GM20000 (cell line): ENCODE data around the gene GNG2.

Experiments used
- DNase-seq: peaks from one replicate; pipeline ENCODE4 v3.0.0; 2012; ENCODE audit warnings: low spot score
- CTCF ChIP-seq: IDR thresholded peaks from 2 replicates; pipeline ENCODE4 v1.5.1; 2012; ENCODE audit warnings: mild to moderate bottlenecking, control low read depth; ENCODE audit errors: extremely low read depth, missing control alignments

Gene GNG2

DNA sequence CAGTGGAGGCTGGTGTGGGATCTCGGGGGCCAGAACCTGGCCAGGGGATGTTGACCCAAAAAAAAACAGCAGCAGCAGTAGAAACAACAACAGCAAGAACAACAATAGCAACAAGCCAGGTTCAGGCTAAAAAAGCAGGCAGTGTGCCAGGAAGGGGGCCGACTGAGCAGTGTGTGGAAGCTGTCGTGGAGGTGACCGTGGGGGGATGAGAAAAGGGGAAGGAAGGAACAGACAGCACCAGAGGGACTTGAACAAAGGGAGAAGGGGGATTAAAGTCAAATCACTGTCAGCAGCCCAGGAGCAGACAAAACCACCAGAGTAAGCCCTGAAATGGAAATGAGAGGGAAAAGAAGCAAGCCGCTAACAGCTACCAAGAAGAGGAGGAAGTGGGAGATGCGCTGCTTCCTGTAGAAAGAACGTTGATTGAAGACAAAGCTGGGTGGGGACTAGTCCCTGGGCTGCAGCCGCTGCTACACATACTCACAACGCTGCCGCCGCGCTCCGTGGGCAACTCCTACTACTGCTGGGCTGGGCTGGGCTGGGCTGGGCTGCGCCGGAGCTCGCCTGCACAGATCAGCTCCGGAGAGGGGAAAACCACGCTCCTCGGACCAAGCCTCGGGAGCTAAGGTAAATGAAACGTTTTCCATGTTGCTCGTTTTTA is at the start of gene GNG2:
GNG2 (plus strand) TSS at position 449 of the 661 bp plus-strand sequence. CDS start 90,067 bp downstream, outside the sequence.
- DNase-seq, result peak; percentile 65
- no peak for TF ChIP-seq CTCF

DNA sequence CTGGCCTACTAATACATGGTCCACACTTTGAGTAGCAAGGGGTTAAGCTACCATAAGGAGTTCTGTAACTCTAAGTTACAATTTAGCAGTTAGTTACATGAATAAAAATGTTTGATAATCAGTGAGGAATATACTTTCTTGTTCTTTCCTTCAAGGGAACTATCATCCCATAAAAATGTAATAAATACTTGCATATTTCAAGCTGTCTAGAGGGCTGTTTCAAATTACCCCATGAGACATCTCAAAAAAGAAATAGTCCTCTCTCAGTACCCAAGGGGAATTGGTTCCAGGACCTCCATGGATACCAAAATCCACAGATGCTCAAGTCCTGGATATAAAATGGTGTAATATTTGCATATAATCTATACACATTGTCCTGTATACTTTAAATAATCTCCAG is 48.7 kb upstream of the GNG2 start:
- no peak for DNase-seq
- TF ChIP-seq CTCF, result no peak

GRCh38 chr14:51816031-51816430 is 44.4 kb upstream of the GNG2 start:
- TF ChIP-seq CTCF, result no peak
- no peak for DNase-seq

DNA sequence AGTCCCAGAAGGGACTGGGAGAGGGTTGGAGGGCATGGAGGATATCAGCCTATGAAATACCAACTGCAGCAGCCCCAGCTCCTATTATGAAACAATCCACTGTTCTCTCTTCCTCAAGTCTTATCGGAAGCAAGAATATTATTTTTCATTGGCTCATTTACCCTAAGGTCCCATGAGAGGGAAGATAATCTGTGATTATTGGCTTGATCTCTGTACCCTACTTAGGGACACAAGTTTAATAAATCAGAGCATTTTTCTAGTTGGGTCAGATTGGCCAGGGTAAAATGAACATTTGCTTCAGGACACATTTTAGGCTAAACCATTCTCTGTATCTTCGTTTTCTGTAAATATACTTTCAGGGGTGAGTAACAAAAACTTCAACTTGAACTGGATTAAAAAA is 43.1 kb upstream of the GNG2 start:
- TF ChIP-seq CTCF, result no peak

DNA sequence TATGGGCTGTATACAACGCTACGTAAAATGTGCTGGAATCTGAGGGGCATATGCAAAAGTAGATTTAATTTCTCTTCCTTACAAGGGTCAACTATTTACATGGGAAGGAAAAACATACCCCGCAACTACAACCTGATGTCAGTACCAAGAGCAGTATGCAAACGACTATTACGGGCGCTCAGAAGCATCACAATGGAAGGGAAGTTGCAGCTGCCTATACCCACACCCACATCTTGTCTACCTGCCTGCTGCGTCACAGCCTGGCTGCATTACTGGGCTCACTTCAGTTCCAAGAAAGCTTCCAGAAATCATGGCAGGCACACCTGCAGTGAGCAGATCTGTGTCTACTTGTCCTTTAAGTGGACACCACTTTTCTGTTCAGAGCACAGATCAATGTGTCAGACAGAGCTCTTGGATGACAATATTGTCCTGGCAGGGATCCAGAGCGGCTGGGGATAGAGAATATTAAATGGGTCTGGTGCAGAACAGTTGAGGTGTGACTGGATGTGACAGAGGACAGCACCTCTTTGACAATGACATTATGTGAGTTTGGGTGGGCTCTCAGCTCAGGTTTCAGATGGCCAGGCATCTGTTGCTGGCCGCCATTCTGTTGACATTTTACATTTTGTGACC is 41.5 kb upstream of the GNG2 start:
- no peak for TF ChIP-seq CTCF
- DNase-seq, result no peak

More for the DNA sequence above, 43.1 kb upstream of the GNG2 start:
- no peak for DNase-seq

DNA sequence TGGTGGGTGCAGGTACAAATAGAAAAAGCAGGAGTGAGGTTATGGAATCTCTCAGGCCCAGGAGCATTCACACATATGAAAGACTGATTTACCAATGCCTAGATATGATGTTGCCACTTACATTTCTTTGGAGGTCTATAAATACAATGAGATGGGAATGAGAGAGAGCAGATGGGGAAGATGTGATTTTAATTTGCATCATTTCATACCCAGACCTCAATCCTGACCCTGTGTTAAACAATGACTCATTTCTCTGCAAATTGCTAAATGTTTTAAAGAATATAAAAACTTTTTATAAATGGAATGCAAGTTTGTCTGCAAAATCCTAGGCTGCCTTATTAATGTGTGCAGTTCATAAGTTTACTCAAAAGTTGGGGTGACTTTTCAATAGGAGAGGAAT is 38.6 kb upstream of the GNG2 start:
- TF ChIP-seq CTCF, result no peak
- no peak for DNase-seq

GRCh38 chr14:51822499-51822898 is 37.9 kb upstream of the GNG2 start:
- no peak for TF ChIP-seq CTCF
- no peak for DNase-seq
